ENCODE data around the gene TMEM232.

Gene TMEM232

GRCh38 chr5:110478895-110479294 lies 247.6 kb downstream of the TMEM232 start:
- TF ChIP-seq, protein P1, sequence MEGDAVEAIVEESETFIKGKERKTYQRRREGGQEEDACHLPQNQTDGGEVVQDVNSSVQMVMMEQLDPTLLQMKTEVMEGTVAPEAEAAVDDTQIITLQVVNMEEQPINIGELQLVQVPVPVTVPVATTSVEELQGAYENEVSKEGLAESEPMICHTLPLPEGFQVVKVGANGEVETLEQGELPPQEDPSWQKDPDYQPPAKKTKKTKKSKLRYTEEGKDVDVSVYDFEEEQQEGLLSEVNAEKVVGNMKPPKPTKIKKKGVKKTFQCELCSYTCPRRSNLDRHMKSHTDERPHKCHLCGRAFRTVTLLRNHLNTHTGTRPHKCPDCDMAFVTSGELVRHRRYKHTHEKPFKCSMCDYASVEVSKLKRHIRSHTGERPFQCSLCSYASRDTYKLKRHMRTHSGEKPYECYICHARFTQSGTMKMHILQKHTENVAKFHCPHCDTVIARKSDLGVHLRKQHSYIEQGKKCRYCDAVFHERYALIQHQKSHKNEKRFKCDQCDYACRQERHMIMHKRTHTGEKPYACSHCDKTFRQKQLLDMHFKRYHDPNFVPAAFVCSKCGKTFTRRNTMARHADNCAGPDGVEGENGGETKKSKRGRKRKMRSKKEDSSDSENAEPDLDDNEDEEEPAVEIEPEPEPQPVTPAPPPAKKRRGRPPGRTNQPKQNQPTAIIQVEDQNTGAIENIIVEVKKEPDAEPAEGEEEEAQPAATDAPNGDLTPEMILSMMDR (IDR thresholded peaks at IDR 0.05; ENCODE audit: low read depth, low read length), result no peak
- peak; percentile 71 for DNase-seq (ENCODE audit: extremely low read depth, low read depth)

- TF ChIP-seq, protein P1 (IDR thresholded peaks at IDR 0.05; ENCODE audit: low read depth, low read length), result no peak
- no peak for DNase-seq (ENCODE audit: extremely low read depth, low read depth)
Observed at GRCh38 chr5:110477911-110478310, 248.6 kb downstream of the TMEM232 start.

DNA sequence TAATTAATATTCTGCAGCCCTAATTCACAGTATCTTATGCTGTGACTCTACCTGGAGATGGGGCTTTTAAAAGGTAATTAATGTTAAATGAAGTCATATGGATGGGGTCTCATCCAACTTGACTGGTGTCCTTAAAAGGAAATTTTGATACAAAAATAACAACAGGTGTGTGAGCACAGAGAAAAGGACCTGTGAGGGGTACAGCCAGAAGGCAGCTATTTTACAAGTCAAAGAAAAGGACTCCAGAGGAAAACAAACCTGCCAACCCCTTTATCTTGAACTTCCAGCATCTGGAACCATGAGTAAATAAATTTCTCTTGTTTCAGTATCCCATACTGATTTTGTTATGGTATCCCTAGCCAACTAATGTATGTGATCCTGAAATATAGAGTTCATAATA lies 250.3 kb downstream of the TMEM232 start:
- TF ChIP-seq, protein P1 (IDR thresholded peaks at IDR 0.05; ENCODE audit: low read depth, low read length), result no peak
- DNase-seq (ENCODE audit: extremely low read depth, low read depth), result no peak

DNA sequence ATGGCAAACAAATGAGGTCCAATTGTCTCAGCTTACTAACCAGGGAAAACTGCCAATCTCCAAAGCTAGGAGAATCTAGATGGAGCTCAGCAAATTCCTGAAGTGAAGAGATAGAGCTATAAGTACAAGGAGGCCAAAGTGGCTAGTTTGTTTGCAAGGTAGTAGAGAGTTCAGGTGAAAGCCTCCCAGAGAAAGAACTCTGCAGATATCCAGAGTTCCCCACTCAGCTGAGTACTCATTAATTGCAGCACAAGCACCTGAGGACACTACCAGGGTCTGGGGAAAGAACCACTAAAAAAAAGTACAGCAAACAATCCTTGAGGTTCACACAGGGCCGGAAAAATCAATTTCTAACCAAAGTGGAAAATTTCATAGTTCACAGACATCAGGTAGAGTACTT lies 250.9 kb downstream of the TMEM232 start:
- TF ChIP-seq, protein P1 (IDR thresholded peaks at IDR 0.05; ENCODE audit: low read depth, low read length), result no peak
- DNase-seq (ENCODE audit: extremely low read depth, low read depth), result no peak

DNA sequence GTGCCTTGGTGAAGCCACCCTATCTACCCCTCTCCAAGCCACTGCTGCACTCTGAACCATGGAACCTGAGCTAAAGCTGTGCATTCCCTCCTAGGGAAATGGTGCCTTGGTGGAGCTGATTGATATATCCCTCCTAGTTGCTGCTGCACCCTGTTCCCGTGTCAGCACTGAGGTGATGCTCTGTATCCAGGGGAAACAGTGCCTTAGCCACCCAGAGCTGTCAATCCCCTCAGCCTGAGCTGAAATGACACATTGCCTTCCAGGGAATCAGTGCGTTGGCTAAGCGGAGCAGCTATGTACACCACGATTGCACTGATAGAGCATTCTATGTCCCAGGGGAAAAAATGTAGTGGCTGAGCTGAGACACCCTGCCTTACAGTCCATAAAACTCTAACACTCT lies 257.0 kb downstream of the TMEM232 start:
- TF ChIP-seq, protein P1 (IDR thresholded peaks at IDR 0.05; ENCODE audit: low read depth, low read length), result no peak
- no peak for DNase-seq (ENCODE audit: extremely low read depth, low read depth)

DNA sequence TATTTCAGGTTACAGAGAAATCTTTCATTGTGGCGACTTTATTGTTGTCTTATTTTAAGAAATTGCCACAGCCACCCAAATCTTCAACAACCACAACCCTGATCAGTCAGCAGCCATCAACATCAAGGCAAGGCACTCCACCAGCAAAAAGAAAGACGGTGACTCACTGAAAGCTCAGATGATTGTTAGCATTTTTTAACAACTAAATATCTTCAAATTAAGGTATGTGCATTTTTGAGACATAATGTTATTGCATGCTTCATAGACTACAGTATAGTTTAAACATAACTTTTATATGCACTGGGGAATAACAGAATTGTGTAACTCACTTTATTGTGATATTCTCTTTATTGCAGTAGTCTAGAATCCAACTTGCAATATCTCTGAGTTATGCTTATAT lies 263.4 kb downstream of the TMEM232 start:
- TF ChIP-seq, protein P1 (IDR thresholded peaks at IDR 0.05; ENCODE audit: low read depth, low read length), result no peak
- DNase-seq (ENCODE audit: extremely low read depth, low read depth), result no peak

GRCh38 chr5:110460837-110461236 lies 265.6 kb downstream of the TMEM232 start:
- DNase-seq (ENCODE audit: extremely low read depth, low read depth), result no peak
- TF ChIP-seq, protein P1 (IDR thresholded peaks at IDR 0.05; ENCODE audit: low read depth, low read length), result no peak

All from AG09319 (cell line).